Lower leg skin (tissue), 4 donors: ENCODE data around the gene SLC16A6. TPM values are rescaled to one million over a fixed set of nuclear protein-coding genes. Genes with fewer than 3 reads are reported as not detected.
"Not testable (repeated sequence)": the region's sequence is repeated elsewhere in the genome, so short reads cannot be mapped to it uniquely, and the experiment has no call there.

Source experiments
- DNase-seq, 2 donors: peaks; one replicate each; pipeline ENCODE4 v3.0.0-alpha.2; 2019; ENCODE audit warnings: low spot score in 2 of 2
- H3K4me3 ChIP-seq: fragments of 200-600 bp; sonication (generic); 2 replicates; pipeline ENCODE4 v1.5.1; 2017; ENCODE audit warnings: mild to moderate bottlenecking, low read depth; ENCODE audit not compliant: poor library complexity, severe bottlenecking
- CTCF ChIP-seq, 3 donors: fragments of 450-650 bp; IDR thresholded peaks; one replicate each; pipeline ENCODE4 v1.5.1; 2016; ENCODE audit warnings: antibody characterized with exemption in 3 of 3, mild to moderate bottlenecking in 3 of 3, moderate library complexity in 2 of 3
- POLR2A ChIP-seq, 2 donors: fragments of 450-650 bp; IDR thresholded peaks; one replicate each; pipeline ENCODE4 v1.6.1; 2016 to 2017; ENCODE audit warnings: antibody characterized with exemption in 2 of 2, mild to moderate bottlenecking in 1 of 2, moderate library complexity in 1 of 2
- WGBS, 2 donors: methylation state at CpG; one replicate each; pipeline ENCODE4 v1.1.5; 2018; 5-methylcytosine and 5-hydroxymethylcytosine counted together
- intact Hi-C: fragments of 100-400 bp; cut with DNase I; formaldehyde crosslinking; loops from one replicate; pipeline ENCODE4 v1.15.0; 2023; ENCODE audit warnings: low total_unique reads
- total RNA-seq, 4 donors: library from RNA; depleted of rRNA; stranded (reverse); fragments of >200 nt; gene quantifications; one replicate each; pipeline ENCODE4 v1.1.0, GENCODE V29; 2016

SLC16A6 gene
- total RNA-seq, result 10 to 100 TPM in 1 of 4 donors, 1 to 10 TPM in 3; 2.7 to 10.3 (median 7.8) TPM

- intact Hi-C loops, result no loop called here
- no peak for TF ChIP-seq CTCF (IDR thresholded peaks at IDR 0.05)
- TF ChIP-seq POLR2A (IDR thresholded peaks at IDR 0.05), result no peak
- peak; percentile 48 to 87 for DNase-seq
- 1 to 2% methylated on average over 20 to 33 of the region's 96 CpGs for WGBS, 2 donors
- peak within 1 kb of the TSS; percentile 50 for H3K4me3 ChIP-seq
Observed at GRCh38 chr17:68290955-68291835, at the start of gene SLC16A6, which contains the start of gene ARSG. SLC16A6 (minus strand) TSS chr17:68291127; CDS start chr17:68278320, 12,807 bp downstream. ARSG (plus strand) TSS chr17:68291495; CDS start chr17:68307494, 15,999 bp downstream.

- intact Hi-C loops, result no loop called here
- no peak overlapping the region for H3K4me3 ChIP-seq
- no peak for TF ChIP-seq CTCF (IDR thresholded peaks at IDR 0.05)
- no peak for TF ChIP-seq POLR2A (IDR thresholded peaks at IDR 0.05)
- WGBS, 2 donors, result 98 to 99% methylated on average over 9 of the region's 9 CpGs
- no peak for DNase-seq
Observed at GRCh38 chr17:68334393-68334792, 43.5 kb upstream of the SLC16A6 start.

GRCh38 chr17:68331932-68332331 lies 41.0 kb upstream of the SLC16A6 start:
- DNase-seq, H3K4me3 ChIP-seq, intact Hi-C loops: not testable (repeated sequence)
- 91 to 93% methylated on average over 12 of the region's 12 CpGs for WGBS, 2 donors

GRCh38 chr17:68329331-68329730 lies 38.4 kb upstream of the SLC16A6 start:
- H3K4me3 ChIP-seq, result no peak overlapping the region
- TF ChIP-seq CTCF (IDR thresholded peaks at IDR 0.05) (no peak), POLR2A (IDR thresholded peaks at IDR 0.05) (no peak)
- DNase-seq, result no peak
- WGBS, 2 donors, result 90 to 91% methylated on average over 6 to 7 of the region's 7 CpGs
- intact Hi-C loops, result no loop called here

GRCh38 chr17:68328676-68329075 lies 37.7 kb upstream of the SLC16A6 start:
- DNase-seq, result no peak
- 59 to 63% methylated on average over 4 of the region's 4 CpGs for whole genome bisulfite sequencing, 2 donors
- no peak for TF ChIP-seq CTCF (IDR thresholded peaks at IDR 0.05)
- TF ChIP-seq POLR2A (IDR thresholded peaks at IDR 0.05), result no peak
- intact Hi-C loops, result no loop called here
- H3K4me3 ChIP-seq, result no peak overlapping the region

GRCh38 chr17:68327823-68328557 lies 37.1 kb upstream of the SLC16A6 start:
- no peak for DNase-seq
- no peak overlapping the region for H3K4me3 ChIP-seq
- intact Hi-C loops, result no loop called here
- 93 to 96% methylated on average over 8 of the region's 8 CpGs for WGBS, 2 donors
- TF ChIP-seq POLR2A (IDR thresholded peaks at IDR 0.05), result no peak
- TF ChIP-seq CTCF (IDR thresholded peaks at IDR 0.05), result no peak
